GM12872 (cell line): ENCODE measurements around the gene CHD2.

Experiments
- CTCF ChIP-seq: IDR thresholded peaks from 3 replicates; pipeline ENCODE4 v1.5.1; 2011; ENCODE audit warnings: low read depth, mild to moderate bottlenecking, low read length, moderate library complexity; ENCODE audit not compliant: insufficient read depth

The CHD2 gene

GRCh38 chr15:92959219-92959618 is 59.1 kb downstream of the CHD2 start:
- no peak for TF ChIP-seq CTCF

- no peak for TF ChIP-seq CTCF
These were observed 61.0 kb downstream of the CHD2 start for GRCh38 chr15:92960996-92961681.

DNA sequence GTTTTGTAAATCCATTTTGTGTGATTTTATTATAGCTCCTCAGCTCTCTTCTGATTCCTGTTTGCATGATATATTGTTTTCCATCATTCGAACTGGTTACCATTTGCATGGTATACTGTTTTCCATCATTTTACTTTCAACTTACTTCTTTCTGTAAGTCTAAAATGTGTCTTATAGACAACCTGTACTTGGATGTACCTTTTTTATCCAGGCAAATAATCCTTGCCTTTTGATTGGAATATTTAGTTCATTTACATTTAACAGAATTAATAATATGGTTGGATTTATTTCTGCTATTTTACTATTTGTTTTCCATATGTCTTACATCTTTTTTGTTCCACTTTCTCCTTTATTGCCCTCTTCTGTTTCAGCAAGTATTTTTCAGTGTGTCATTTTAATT is 62.8 kb downstream of the CHD2 start:
- TF ChIP-seq CTCF = no peak

- no peak for TF ChIP-seq CTCF
These were observed 63.7 kb downstream of the CHD2 start for GRCh38 chr15:92963794-92964193.

GRCh38 chr15:92968926-92969651 is 69.0 kb downstream of the CHD2 start:
- peak; percentile 9; the same call in 1 of the 3 replicates for TF ChIP-seq CTCF

DNA sequence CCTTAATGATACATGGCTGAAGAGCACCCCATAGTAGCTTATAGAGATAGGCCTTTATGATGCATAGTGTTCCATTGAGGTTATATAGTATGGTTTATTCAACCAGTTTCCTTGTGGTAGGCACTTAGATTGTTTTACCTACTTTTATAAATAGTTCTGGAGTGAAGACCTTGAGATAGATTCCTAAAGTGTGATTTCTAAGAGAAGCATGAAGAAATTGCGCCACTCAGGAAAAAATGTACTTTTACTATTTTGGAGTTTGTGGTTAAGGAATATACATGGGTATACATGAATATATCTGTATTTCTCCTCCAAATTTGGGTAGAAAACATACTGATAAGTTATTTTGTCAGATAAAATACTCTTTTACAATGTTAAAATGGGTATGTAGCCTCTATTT is 70.5 kb downstream of the CHD2 start:
- TF ChIP-seq CTCF = no peak

DNA sequence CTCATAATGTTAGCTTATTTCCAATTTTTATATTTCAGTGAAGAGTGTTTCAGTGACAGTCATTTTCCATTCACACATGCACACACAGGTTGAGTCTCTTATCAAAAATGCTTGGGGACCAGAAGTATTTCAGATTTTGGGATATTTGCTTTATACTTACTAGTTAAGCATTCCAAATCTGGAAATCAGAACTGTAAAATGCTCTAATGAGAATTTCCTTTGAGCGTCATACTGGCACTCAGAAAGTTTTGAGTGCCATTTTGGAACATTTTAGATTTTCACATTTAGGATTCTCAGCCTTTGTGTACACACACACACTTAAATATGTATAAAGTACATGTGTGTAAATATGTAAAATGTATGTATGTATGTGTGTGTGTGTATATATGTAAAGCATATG is 71.0 kb downstream of the CHD2 start:
- TF ChIP-seq CTCF = no peak
